T-helper 22 cell (primary cell): ENCODE measurements around the gene CNKSR3.
"Not testable (repeated sequence)": the region's sequence is repeated elsewhere in the genome, so short reads cannot be mapped to it uniquely, and the experiment has no call there.

Experiments used
- DNase-seq: peaks from one replicate; pipeline ENCODE4 v3.0.0-alpha.2; 2020; ENCODE audit warnings: low read depth

Gene CNKSR3

DNA sequence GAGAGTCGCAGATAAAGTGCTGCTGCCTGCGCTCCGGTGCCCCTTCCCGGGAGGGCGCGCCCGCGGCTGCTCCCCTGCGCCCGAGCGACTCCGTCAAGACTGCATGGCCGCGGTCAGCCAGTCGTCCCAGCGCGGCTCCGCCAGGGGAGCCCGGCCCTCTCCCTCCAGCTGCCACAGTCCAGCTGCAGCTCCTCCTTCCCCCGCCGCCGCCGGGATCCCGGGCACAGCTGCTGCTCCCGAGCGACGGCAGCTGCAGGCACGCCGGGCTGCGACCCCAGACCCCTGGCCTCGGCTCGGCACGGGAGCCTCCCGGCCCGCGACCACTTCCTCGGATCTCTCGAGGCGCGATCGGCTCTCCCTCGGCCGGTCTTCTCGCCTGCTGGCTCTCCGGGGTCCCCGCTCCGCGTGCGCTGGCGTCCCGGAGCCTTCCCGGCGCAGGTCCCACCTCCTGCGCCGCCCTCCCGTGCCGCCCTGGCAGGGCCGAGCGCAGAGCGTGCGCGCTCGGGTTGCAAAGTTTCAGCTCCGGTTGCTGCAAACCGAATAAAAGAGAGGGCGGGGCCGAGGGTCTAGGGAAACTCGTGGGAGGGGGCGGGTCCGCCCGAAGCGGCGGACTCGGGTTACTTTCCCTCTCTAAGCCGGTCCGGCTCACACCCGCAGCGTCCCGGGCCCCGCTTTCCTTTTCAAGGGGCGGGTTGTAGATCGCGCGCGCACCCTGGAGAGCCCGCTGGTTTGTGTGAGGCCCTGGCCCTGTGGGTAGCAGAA lies at the start of gene CNKSR3:
TSS of gene CNKSR3 (minus strand) at position 542 of the 762 bp plus-strand sequence. CDS start 571 bp downstream, outside the sequence.
- DNase-seq = no peak

DNA sequence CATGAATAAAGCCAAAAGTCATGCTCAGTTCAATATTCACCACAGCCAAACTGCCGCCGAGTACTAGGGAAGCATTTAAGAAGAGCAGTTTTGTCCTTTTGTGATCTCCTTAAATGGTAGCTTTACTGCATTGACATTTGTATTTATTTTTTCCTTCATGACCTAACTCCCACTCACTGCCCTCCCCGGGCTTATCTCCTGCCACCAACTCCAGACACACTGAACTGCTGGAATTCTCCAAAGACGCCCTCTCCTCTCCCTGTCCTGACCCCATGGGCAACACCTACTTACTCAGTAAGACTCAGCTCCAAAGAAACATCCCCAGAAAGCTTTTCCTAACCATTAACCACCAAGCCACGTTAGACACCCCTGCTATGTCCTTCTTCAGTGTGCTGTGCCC lies 48.5 kb upstream of the CNKSR3 start:
- no peak for DNase-seq

DNA sequence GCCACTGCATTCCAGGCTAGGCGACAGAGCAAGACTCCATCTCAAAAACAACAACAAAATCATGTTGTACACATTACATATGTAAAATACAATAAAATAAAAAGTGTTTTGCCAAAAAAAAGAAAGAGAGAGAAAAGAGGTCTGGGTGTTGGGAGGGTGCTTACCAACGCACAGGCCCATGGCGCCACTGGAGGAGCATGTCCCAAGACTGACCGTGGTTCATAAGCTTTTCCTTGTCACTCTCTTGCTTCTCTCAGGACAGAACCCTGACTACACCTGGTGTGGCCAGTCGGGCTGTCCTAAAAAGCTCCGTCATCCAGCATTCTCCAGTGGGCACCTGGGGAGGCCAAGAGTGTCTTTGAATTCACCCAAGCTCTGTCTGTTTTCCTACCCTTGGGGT lies 48.0 kb upstream of the CNKSR3 start:
- no peak for DNase-seq

- DNase-seq = no peak
Observed at GRCh38 chr6:154555073-154555677, 44.7 kb upstream of the CNKSR3 start.

- DNase-seq = no peak
Observed at GRCh38 chr6:154554491-154554890, 44.0 kb upstream of the CNKSR3 start.

DNA sequence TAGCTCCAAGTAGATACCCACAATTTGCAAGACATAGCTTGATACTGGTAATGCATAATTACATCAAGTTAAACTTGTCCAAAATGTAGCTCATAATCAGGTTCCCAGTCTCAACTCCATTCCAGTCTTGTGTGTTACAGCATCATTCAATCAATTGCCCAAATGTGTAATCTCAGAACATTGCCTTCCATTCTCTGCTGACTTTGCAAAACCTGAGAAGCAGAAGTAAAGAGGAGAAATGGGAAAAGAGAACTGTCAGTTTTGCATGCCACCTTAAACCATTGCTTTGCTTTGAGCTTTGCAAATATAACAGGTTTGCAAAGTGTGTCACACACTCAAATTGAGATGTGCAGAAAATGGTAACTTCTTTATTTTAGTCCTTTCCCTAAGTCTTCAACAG lies 40.3 kb upstream of the CNKSR3 start:
- DNase-seq = no peak

DNA sequence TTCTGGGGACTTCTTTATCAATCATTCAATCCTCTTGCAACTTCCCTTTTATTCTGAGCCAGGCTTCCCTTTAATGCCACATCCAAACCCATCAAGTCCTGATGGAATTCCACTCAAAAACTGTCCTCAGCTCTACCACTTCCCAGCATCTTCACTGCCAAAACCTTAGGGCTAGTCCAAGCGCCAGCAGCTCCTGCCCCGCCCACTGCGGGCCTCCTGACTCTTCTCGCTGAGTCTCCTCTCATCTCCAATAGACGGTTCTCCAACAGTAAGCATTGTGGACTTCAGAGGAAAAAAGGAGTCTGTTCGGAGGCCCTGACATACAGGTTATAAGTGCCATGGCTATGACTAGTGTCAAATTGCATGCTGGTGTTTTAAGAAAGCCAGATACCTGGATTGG lies 38.7 kb upstream of the CNKSR3 start:
- DNase-seq = no peak

GRCh38 chr6:154548130-154548830 lies 37.8 kb upstream of the CNKSR3 start:
- no peak for DNase-seq

GRCh38 chr6:154543628-154544027 lies 33.1 kb upstream of the CNKSR3 start:
- no peak for DNase-seq

DNA sequence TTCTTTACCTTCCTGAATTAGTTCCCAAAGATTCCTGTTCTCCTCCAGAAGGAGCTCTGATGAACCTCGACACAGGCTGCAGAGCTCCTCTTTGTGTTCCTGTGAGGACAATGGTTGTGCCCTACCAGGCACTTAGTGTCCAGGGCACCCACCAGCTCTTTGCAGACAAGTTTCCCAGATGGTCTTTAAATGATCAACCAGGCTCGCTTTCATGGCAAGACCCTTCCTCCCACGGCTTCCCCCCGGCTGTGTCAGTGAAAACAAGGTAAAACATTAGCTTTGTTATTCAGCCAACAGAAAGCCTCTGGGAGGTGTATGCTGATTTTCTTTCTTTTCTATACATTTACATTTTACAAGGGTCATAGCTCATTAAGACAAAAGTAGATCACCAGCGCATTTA lies 32.3 kb upstream of the CNKSR3 start:
- no peak for DNase-seq

- not testable (repeated sequence) for DNase-seq
Observed at GRCh38 chr6:154541837-154542236, 31.4 kb upstream of the CNKSR3 start.

DNA sequence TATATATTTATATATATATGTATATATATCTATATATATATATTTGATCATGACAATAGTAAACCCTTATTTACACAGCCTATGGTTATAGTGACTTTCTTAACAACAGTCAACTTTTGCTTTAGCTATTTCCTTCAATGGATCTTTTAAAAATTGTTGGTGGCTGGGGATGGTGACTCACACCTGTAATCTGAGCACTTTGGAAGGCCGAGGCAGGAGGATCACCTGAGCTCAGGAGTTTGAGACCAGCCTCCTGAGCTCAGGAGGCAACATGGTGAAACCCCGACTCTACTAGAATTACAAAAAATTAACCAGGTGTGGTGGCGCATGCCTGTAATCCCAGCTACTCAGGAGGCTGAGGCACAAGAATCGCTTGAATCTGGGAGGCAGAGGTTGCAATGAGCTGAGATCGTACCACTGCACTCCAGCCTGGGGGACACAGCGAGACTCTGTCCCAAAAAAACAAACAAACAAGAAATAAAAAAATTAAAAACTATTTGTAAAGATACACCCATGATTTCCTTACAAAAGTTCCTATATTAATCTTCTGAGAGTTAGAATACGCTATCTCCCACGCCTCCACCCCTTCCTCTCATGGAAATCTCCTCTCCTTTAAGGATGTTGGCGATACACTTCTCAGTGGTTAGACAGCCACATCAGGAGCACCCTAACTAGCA lies 29.2 kb upstream of the CNKSR3 start:
- no peak for DNase-seq

- no peak for DNase-seq
Observed at GRCh38 chr6:154538640-154539191, 28.2 kb upstream of the CNKSR3 start.

DNA sequence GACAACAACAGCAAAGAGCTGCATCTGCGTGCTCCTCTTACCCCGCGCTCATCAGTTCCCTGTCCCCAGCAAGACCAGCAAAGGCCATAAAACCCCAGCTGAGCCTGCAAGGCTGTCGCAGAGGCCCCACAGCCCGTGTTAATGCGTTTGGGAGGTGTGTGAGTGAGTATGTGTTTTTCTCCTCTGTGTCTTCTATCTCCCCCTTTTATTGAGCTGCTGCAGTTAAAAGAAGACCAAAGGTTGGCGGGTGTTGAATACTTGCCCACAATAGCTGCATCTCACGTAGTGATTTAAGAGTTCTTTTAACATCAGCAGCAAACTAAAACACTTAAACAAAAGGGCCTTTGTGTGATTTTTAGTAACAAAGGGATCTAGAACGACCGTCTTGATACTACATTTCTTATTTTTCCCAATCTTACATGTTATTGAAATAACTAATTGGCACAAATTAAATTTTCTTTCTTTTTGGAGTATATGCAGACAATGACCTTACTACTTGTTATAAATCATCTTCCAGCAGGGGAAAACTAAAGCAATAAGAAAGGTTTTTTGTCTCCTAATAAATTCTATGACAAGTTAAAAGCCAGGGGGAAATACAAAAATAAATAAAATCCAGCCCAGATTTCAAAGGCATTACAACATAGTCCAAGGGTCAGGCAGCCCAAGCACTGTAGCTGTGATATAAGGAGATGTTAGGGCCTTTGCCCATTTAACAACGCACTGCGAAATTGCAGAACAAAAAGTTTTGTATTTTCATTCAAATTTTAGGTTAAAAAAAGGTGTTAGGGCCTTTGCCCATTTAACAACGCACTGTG lies 27.2 kb upstream of the CNKSR3 start:
- DNase-seq = no peak

GRCh38 chr6:154536999-154537398 lies 26.5 kb upstream of the CNKSR3 start:
- DNase-seq = no peak

- no peak for DNase-seq
Observed at GRCh38 chr6:154536255-154536654, 25.8 kb upstream of the CNKSR3 start.

DNA sequence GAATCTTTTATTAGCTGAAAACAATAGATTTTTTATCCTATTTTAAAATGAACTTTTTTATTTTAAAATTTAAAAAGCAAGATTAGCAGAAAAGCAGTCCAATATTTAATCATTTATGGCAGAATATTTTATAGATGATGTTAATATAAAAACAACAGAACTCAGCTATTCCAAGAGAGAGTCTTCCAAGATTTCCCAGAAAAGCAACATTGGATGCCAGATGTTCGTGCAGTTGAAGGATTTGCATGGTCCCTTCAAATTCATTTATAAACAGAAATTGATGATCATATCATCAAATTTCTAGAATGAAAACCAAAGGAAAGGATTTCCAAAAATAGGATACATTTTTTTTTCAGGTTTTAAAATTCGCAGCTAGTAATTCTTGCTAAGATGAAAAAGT lies 25.4 kb upstream of the CNKSR3 start:
- DNase-seq = no peak

GRCh38 chr6:154535147-154535546 lies 24.7 kb upstream of the CNKSR3 start:
- no peak for DNase-seq

GRCh38 chr6:154534531-154534930 lies 24.0 kb upstream of the CNKSR3 start:
- no peak for DNase-seq

DNA sequence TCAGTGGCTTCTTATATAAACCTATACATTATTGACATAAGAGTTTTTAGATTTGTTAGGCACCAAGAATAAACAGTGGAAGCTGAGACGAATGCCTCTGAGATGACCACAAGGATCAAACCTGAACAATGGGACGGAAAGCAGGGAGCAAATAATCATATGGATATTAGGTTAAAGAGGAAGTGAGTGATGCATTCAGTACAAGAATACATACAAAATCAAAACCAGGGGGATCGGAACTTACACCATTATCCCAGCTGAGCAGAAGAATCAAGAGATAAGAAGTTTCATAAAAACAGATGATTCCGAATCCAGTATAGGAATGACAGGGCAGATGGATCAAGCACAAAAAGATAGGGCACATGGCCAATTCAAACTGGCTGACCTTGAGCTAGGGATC lies 21.9 kb upstream of the CNKSR3 start:
- no peak for DNase-seq

DNA sequence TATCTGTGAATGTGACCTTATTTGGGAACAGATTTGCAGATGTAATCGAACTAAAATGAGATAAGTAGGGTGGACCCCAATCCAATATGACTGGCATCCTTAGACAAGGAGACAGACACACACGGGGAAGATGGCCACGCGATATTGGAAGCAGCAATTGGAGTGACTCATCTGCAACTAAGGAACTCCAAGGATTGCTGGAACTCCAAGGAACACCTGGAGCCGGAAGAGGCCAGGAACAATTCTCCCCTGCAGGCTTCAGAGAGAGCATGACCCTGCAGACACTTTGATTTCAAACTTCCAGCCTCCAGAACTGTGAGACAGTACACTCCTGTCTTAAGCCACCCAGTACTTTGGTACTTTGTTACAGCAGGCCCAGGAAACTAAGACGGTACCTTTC lies 19.5 kb upstream of the CNKSR3 start:
- DNase-seq = no peak
